Measurements from ENCODE around the gene CEND1.

The CEND1 gene

DNA sequence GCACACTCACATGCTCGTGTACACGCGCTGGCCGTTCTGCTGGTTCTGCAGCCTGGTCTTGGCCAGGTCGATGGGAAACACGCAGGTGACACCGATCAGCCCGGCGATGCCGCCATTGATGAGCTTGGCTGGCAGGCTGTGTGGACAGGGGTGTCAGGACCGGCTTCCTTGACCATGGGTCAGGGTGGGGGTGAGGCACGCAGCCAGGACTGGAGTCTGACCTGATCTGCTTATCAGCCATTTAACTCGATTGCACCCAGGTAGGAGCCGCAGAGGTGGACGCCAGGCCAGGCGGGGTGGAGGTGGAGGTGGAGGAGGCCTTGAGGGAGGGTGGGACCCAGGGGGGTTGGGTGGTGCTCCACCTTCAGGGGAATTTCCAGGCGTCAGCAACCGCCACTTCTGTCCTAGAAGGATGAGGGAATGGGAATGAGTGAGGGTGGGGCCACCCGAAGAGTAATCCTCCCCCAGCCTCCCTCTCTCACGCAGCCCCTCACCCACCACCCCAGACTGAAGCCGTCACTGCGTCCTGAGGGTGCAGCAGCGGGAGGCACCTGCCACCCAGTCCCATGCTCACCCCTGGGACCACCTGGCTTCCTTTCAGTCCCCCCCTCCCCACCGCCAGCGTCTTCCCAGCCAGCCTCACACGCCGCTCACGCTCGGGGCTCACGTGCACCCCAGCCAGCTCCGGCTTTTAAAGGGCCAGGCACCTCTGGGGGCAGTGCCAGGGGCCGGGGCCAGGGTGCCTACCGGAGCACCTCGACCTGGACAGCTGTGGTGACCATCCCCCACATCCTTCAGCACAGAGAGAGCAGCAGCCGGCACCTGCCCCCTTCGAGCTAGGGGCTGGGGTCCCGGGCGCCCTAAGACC, 5.1 kb upstream of the CEND1 start:
- DNase-seq (ENCODE audit: low read depth) = no peak

DNA sequence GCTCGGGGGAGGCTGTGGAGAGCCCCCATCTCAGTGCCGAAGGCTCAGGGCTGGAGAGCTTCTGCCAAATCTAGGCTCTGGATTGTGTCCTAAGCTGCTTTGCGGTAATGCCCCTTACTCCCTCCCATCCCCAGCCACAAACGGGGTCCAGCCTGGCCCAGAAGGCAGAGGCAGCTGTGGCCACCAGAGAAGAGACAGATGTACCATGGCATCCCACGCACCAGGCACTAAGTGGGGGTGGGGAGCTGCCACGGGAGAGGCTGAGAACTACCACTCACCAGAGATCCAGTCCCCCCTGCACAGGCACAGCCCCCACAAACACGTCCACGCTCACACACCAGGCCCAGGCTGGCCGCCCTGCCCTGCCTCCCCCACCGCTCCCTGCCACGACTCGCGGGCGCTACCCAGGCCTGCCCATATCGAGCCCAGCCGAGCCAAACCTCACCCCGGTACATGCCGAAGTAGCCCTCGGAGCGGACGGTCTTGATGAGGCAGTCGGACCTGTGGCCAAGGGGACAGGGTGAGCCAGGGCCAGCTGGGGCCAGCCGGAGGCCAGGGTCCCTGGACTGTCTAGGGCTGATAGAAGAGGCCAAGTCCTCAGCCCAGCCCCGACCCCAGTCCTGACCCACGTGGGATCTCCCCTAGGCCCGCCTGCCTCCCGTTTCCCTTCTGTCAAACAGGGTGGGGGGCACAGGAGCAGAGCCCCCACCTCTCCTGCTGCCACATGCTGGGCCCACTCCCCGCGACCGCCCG, 4.3 kb upstream of the CEND1 start:
- no peak for DNase-seq (ENCODE audit: low read depth)

DNA sequence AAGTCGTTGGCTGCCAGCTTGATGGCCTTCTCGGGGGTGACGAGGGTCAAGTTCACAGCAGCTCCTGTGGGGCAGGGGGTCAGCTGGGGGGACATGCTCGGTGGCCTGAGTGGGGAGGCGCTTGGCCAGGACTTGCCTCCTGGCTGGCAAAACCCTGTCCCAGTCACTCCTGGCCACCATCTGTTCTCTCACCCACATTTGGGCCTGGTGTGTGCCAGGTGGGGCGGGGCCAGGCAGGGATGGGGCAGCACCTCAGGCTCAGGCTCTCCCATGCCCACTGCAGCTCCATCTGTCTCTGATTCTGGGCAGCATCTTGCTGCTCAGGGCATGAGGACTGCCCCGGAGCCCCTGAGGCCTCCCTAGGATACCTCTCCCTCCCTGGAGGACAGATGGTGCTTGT, 3.7 kb upstream of the CEND1 start:
- DNase-seq (ENCODE audit: low read depth) = no peak

DNA sequence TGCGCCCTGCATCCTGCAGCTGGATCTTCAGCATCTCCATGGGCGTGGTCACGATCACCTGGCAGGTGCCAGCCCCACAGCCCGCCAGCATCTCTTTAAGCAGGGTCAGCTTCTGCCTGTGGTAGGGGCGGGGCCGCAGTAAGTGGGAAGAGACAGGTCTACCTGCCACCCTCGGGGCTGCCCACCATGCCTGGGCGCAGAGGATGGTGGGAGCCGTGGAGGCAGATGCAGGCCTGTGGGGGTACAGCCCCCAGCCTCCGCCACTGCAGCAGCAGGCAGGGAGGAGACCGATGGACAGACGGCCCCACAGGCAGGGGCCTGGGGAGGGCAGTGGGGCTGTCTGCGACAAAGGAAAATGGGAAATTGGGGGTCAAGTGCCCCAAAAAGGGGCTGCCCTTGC, 3.0 kb upstream of the CEND1 start:
- no peak for DNase-seq (ENCODE audit: low read depth)

DNA sequence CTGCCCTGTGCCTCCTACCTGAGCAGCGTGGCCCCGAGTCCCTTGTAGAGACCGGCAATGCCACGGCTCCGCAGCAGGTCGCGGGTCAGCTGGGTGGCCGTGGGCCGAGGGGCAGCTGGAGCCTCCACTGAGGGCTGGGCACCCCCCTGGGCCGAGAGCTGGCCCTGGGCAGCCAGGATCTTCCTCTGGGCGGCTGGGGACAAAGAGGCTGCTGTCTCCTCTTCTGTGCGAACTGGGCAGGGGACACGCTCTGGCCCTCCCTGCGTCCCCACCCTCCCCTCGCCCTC, 2.6 kb upstream of the CEND1 start:
- no peak for DNase-seq (ENCODE audit: low read depth)

DNA sequence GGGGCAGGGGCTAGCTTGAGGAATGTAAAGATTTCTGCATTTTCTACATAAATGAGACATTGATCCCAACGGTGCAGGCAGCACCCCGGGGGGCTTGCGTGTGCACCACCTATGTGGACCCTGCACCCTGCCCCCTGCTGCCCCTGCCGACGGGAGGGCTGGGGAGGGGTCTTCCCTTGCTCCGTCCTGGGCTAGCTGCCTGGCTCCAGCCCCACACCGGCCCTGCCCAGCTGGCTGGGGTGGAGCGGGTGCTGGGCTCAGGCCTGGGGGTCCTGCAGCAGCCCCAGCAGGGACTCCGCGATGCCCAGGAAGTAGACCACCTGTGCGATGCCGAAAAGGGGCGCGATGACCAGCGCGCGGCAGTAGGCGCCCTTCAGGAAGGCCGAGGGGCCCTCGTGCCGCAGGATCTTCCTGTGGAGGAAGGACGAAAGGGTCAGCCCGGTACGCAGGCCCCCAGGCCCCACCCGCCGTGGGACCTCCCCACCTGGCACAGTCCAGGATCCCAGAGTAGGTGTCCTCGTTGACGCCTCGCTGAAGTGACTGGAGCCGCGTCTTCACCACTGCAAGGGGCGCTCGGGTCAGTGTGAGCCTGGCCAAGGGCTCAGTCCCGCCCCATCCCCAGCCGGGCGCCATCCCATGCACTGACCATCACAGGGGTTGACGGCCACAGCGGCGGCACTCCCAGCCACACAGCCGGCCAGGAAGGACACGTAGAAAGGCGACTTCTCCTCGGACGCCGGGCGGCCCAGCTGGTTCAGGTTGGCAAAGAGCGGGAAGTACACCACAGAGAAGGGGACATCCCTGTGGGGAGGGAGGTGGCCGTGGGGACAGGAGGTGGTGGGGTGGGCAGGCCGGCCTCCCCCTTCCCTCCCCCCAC, 2.0 kb upstream of the CEND1 start:
- no peak for DNase-seq (ENCODE audit: low read depth)

DNA sequence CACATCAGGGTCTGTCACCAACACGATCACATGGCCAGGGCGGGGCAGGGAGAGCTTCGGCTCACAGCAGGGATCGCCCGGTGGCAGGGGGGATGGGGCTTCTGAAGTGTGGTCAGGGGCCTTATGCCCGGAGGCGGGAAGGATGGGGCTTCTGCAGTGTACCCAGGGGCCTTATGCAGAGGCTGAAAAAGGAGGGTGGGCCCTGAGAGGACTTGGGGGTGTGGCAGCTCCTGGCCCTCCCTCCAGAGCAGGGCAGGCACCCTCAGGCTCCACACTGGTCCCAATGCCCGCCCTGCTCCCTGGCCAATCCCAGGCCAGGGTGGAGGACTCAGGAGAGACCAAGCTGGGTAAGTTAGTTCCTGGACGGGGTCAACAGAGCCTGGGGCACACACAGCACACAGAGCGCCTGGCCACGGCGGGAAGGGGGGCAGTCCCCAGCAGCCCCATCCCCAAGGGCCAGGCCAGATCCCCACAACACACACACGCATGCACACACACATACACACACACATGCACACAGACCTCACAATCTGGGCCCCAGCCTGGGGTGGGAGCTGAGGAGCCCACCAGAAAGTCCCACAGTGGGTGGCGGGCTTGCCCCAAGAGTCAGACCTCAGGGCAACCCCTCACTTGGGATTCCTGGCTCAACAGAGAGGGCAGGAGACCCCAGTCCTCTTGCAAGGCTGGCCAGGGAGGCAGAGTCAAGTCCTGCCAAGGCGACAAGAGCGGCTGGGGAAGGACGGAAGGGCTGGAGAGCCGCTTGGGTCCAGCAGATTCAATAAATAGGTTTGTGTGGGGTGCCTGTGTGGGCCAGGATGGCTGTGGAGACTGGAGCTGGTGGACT, 1.1 kb upstream of the CEND1 start:
- DNase-seq (ENCODE audit: low read depth) = no peak

DNA sequence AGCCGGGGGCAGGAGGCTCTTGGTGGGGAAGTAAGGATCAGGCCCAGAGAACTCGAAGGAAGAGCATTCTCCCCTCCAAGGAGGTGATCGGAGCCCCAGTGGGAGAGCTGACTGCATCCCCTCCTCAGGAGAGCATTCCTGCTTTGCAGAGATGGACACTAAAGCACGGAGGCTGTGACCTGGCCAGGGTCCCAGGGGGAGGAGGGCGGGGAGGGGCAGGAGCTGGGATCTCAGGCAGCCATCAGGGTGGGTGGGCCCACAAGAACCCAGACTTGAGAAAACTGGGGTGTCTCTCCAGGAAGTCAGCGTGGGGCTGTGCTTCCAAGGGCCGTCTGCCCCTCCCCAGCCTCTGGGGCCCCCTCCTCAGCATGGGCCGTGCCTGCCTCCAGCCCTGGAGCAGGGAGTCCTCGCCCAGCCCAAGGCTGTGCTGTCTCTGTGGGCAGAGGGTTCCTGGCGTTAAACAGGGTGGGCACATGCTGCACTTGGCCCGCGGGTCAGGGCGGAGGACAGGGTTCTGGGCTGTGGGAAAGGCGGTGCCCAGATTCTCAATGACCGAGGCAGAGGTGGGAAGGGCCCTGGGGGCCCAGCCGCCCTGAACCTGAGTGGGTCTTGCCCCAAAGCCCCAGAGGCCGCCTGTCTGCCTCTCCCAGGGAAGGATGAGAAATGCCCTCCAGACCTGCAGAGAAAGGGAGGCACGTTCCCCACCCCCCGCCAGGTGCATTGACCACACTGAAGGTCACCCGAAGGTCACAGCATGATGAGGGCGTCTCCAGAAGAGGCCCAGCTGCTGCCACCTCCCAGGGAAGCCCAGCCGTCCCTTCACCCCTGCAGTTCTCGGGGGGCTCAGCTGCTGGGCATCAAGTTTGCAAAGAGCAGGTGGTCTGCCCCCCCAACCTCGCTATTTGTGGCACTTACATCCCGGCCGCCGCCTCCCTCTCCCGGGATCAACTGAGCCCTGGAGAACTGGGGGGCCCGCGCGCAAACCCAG, 643 bp downstream of the CEND1 start:
- no peak for DNase-seq (ENCODE audit: low read depth)

DNA sequence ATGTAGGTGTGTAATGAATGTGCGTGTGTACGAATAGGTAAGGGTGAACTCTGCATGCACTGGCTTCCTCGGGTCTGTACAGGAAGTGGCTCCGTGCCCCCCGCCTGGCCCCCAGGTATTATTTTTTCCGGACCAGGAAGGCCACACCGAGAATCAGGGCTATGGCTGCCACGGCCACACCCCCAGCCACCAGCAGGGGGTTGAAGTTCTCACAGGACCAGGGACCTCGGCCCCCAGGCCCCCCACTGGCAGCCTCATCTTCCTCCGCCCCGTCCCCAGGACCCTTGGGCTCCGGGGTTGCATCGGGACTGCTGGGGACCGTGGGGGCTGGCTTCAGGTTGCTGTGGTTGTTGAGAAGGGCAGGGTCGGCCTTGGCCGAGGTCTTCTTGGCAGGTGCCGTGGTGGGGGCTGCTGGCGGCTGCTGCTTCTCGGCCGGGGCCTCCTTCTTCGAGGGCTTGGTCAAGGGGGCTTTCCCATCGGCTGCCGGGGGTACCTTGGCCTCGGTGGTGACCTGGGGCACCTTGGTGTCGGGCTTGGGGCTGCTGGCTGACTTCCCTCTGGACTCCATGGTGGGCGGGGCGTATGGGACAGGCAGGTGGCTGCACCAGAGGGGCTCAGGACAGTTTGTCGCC, 1.8 kb downstream of the CEND1 start:
- DNase-seq (ENCODE audit: low read depth) = no peak

DNA sequence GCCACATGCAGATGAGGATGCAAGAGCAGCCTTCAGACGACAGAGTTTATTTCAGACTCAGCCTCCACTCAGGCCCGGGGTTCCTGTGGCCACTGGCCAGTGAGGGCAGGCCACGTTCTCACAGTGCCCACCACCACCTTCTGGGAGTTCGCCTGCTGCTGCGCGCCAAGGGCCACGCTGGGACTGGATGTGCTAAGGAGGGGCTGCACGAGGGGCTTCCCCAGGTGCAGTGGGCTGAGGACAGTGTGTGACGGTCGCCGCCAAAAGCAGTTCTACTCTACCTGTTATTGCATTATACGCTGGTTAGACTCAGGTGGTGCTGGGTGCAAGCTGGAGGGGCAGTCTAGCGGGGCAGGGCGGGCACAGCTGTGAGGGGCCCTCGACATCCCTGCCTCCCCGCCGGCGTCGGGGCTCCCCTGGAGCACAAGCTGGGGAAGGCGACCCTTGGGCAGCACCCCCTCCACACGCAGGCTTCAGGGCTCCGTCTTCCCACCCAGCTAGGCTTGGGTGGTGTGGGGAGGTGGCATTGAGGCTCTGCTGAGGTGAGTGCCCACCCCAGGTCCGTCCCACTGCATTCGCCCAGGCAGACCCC, 2.7 kb downstream of the CEND1 start:
- DNase-seq (ENCODE audit: low read depth) = no peak

DNA sequence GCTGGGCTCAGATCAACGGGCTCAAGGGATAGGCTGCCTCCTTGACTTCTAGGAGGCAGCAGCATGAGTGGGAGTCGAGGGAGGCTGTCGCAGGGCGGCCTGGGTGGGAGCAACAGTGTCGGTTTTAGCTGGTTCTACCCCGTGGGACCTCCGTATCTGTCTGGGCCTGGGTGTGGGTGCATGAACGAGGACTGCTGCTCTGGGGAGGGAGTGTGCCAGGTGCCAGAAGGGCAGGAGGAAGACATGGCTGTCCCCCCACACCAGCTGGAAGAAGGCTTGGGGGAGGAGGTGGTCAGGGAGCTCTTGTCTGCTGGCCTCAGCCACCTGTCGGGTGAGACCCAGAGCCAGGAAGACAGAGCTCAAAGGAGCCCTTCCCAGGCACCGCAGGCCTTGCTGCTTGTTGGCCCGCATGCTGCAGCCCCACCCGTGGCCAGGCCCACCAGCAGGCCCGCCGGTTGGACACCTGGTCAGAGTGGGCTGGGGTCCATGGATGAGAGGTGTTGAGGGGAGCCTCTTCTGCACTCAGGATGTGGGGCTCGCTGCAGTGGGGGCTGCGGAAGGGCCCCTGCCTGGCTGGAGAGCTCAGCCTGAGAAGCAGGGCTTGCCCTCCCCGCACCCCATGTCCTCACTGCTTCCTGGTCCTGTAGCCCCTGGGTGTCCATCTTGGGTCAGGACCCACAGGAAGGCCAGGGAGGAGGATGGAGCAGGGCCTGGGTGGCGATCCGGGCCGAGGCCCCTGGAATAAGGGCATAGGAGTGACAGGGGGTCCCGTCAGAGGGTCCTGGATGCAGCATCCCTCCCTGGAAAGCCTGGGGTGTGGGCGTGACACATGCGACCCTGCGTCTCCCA, 3.4 kb downstream of the CEND1 start:
- DNase-seq (ENCODE audit: low read depth) = no peak

DNA sequence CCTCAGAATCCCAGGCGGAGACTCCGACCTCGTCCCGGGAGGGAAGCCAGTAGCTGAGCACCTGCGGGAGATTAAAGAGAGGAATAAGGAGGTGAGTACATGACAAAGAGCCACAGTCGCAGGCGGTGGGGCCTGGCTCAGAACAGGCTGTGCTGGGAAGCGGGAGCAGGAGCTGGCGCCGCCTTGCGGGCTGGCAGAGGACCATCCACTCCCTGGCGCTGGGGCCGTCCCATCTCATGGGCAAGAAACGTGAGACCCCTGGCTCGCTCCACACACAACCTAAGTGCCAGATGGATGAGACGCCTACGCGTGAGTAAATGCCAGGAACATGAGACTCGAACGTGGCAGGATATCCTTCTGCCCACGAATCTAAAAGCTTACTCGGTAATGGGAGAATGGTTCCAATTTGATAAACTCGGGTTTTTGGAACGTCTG, 6.3 kb downstream of the CEND1 start:
- DNase-seq (ENCODE audit: low read depth) = peak; percentile 88

DNA sequence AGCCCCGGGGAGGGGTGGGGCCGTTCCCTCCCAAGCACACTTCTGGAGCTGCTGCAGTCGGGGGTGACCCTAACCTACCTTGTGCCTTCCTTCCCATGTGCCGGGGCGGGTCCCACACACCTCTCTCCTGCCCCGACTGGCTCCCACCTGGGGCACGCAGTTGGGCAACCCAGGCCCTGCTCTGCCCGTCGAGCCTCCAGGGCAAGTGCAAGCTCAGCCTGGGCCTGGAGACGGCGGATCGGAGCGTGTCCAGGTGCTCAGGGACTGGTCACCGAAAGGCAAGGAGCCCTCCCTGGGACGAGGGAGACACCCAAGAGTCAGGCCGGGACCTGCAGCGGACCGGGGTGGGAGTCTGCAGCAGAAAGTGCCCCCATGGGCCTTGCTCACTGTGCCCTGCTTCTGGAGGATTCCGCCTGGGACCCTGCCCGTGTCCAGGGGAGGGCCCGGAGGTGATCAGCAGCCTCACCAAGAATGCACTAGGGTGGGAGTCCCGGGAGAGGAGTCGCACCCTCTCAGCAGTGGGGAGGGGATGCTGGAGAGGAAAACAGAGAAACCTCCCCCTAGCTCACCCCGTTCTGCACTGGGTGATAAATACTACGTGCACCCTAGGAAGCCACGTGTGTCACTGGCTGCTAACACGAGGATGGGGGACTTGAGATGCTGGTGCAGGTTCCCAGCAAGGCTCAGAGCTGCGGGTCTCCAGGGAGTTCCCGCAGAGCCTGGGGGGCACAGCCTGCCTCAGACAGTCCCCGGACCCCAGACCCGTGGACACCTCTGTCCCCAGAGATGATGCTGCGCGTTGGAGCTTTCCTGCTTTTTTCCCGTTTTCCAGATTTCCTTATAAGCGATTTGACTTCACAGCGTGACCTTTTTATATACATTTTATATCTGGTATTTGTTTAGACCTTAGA, 7.4 kb downstream of the CEND1 start:
- DNase-seq (ENCODE audit: low read depth) = no peak

DNA sequence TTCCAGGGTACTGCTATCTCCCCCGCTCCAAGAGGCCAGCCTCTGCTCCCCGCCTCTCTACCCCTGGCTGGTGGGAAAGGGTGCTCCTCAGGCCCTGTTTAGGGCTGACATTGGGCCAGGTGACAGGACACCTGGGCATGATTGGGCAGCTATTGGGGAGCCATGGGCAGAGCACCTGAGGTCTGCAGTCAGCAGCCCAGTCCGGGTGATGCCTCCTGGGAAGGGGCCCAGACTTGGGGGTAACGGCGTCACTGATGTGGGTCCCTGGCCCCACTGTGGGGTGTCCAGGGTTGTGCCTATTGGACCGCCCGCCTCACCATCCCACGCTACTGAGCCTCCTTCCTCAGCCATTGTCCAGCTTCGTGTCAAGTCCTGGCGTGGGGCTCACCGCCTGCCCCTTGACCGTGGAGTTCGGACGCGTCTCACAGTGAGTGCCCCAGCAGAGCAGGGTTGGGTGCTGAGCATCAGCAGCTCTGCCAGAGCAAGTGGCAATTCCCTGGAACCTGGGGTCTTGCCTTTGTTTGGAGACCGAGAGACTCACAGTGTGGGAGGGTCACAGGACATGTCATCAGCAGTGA, 9.8 kb downstream of the CEND1 start:
- no peak for DNase-seq (ENCODE audit: low read depth)

DNA sequence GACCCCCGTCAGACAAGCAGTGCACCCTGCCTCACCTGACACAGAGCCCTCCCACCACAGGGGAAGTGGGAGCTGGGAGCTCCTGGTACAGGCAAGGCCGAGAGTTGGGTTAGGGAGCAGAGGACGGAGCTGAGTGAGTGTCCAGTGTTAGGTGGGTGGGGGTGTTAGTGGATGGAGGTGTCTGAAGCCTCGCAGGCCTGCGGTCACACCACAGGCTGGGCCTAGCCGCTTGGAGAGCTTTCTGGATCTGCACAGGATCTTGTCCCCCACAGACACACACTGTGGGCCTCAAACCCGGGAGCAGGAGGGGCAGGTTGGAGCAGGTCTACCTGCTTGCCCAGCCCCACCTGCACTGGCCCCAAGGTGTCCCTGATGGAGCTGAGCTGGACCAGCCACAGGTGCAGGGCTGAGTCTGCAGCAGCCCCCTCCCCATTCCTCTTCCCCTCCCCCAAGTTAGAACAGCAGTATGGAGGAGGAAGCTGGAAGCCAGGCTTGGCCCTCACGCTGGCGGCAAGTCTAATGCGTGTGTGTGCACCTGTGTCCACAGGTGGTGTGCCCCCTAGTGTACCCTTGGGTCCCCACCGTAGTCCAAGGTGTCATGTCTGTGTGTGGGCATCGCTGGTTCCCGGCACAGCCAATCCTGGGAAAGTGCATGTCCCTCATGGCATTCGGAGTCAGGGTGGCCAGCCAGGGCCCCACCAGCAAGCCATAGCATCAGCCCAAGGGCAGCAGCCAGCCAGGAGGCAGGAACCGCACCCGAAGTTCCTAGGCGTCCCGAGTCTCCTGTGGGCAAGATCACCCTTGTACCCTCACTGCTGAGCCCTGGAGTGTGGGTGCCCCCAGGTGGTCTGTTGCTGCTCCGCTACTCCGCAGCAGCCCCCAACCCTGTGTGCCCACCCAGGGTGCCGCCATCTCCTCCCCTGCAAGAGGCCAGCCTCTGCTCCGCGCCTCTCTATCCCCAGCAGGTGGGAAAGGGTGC, 10.6 kb downstream of the CEND1 start:
- no peak for DNase-seq (ENCODE audit: low read depth)
